MCF 10A (cell line): ENCODE results near the gene PADI1. TPM values are rescaled to one million over a fixed set of nuclear protein-coding genes. Genes with fewer than 3 reads are reported as not detected.

Experiments used
- BruUV-seq: library from RNA; stranded (reverse); fragments of 400-500 nt; replicated peaks from 2 replicates; lab custom pipeline; 2021; lab: Mats Ljungman, UMichigan
- CTCF ChIA-PET: fragments of 300-600 bp; sonication (Branson Sonifier 250); formaldehyde crosslinking; extraction: SDS; loops from one replicate; lab custom pipeline; 2021; ENCODE audit warnings: antibody characterized with exemption, inconsistent platforms; lab: Yijun Ruan, JAX
- POLR2A ChIA-PET: fragments of 300-600, 350-650 bp; sonication (Branson Sonifier 250); formaldehyde crosslinking; extraction: SDS; loops from one replicate; lab custom pipeline; 2020; ENCODE audit warnings: antibody characterized with exemption, inconsistent platforms; lab: Yijun Ruan, JAX
- DNase-seq: peaks from one replicate; pipeline ENCODE4 v3.0.0-alpha.2; 2018; ENCODE audit not compliant: unreplicated experiment
- H3K27ac Mint-ChIP-seq: one replicate; pipeline ENCODE4 v1.8.0; 2022; ENCODE audit warnings: mild to moderate bottlenecking, low read depth, mixed read lengths; ENCODE audit not compliant: unreplicated experiment
- H3K27me3 Mint-ChIP-seq: one replicate; pipeline ENCODE4 v1.8.0; 2022; ENCODE audit warnings: mixed read lengths; ENCODE audit not compliant: insufficient read depth, unreplicated experiment
- H3K36me3 Mint-ChIP-seq: one replicate; pipeline ENCODE4 v1.8.0; 2022; ENCODE audit warnings: mild to moderate bottlenecking, moderate library complexity, mixed read lengths; ENCODE audit not compliant: insufficient read depth, unreplicated experiment
- H3K4me1 Mint-ChIP-seq: one replicate; pipeline ENCODE4 v1.8.0; 2022; ENCODE audit warnings: mixed read lengths; ENCODE audit not compliant: insufficient read depth, unreplicated experiment
- H3K4me3 Mint-ChIP-seq: one replicate; pipeline ENCODE4 v1.8.0; 2022; ENCODE audit warnings: mild to moderate bottlenecking, moderate library complexity, mixed read lengths; ENCODE audit not compliant: unreplicated experiment
- H3K9me3 Mint-ChIP-seq: one replicate; pipeline ENCODE4 v1.8.0; 2022; ENCODE audit warnings: mixed read lengths; ENCODE audit not compliant: unreplicated experiment
- CTCF ChIP-seq: fragments of 200-600 bp; IDR thresholded peaks from one replicate; pipeline ENCODE4 v1.8.0; 2022; ENCODE audit warnings: antibody characterized with exemption, mild to moderate bottlenecking; ENCODE audit not compliant: unreplicated experiment
- intact Hi-C: fragments of 100-400 bp; cut with micrococcal nuclease; formaldehyde crosslinking; loops from 2 replicates; pipeline ENCODE4 v1.14.1; 2022
- total RNA-seq: library from RNA; stranded (reverse); gene quantifications from 2 replicates; pipeline ENCODE4 v1.2.3, GENCODE V29; 2022

The PADI1 gene
- total RNA-seq, 1 experiment from 2014 or later = 0.58 TPM

DNA sequence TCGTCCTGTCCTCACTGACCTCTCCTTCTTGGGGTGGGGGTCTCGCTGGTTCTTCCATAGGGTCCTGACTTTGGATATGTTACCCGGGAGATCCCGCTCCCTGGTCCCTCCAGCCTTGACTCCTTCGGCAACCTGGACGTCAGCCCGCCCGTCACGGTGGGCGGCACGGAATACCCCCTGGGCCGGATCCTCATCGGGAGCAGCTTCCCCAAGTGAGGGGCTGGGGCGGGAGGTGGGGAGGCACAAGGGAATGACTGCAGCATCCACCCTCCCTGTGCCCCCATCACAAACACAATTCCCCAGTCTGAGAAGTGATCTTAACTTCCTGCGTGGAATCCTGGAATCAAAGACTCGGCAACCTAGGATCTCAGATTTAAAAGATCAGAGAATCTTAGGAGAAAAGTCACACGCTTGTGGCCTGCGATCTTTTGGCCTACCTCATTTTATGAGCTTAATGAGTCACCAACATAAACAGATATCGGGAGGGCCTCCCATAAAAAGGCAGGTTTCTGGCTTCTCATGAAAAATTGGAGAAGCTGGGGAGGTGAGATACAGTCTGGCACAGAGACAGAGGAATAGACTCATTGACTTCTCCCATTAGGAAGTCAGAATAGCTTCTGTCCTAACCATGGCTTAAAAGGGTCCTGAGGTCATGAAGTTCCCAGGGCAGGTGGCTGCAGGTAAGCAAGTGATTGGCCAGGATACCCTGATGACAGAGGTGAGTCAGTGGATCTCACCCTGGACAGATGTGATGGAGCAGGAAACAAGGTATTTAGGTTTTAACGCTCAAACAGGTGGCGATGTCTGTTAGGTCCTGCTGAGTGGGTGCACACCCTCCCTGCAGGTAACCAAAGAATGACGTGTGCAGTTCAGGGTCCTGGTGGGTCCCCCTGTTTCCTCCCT, 28.1 kb downstream of the PADI1 start:
- POLR2A ChIA-PET = interaction anchor here (0.7 to 4.8 kb wide), 19 partner anchors 17 to 307 kb away, joined by 3 to 50 read pairs (median 4); no protein-coding TSS in a partner anchor
- intact Hi-C loops = loop anchor here (5.0 to 10.0 kb wide), 2 partner anchors 41 to 68 kb away; no protein-coding TSS in a partner anchor
- Mint-ChIP-seq H3K36me3 (peaks cover 11% of the 10 kb centered on the region), H3K27me3 (no peaks in the 10 kb centered on the region), H3K9me3 (no peaks in the 10 kb centered on the region), H3K27ac (peak overlapping the region; percentile 95), H3K4me1 (peaks cover 51% of the 10 kb centered on the region), H3K4me3 (peak overlapping the region; percentile 47)
- no peak for TF ChIP-seq CTCF
- CTCF ChIA-PET = interaction anchor here (1.0 to 10.5 kb wide), 5 partner anchors 53 to 115 kb away, joined by 3 to 168 read pairs (median 4); partner anchors contain the start of gene PADI2
- BruUV-seq = TSS peak; percentile 72
- peak; percentile 93 for DNase-seq

DNA sequence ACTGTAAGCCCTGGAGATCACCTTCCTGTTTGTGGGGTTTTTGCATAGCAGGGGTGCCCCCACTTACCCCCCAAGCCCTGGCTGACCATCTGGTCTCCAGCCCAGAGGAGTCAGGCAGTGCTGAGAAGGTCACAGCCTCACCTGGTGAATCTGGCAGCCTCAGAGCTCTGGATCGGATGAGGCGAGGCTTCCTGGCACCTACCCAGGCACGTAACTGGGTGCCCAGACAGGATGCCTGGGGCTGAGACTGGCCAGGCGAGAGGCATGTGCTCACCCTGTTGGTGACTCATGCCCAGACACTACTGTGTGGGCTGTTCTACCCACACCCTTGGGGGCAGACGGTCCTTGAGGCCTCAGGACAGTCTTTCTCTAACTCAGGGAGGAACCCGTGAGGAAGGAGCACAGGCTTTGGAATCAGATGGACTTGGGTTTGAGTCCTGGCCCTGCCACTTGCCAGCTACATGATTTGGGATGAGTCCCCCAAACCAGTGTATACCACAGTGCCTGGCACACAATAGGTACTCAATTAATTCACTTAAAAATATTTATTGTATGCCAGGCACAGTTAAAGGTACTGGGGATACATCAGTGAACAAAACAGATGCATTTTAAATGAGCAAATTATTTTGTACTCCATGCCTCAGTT, 28.9 kb downstream of the PADI1 start:
- H3K27me3 Mint-ChIP-seq = no peaks in the 10 kb centered on the region
- H3K4me3 Mint-ChIP-seq = peak overlapping the region; percentile 47
- peak overlapping the region; percentile 95 for H3K27ac Mint-ChIP-seq
- intact Hi-C loops = loop anchor here (5.0 to 10.0 kb wide), 2 partner anchors 41 to 69 kb away; no protein-coding TSS in a partner anchor
- DNase-seq = peak; percentile 99
- POLR2A ChIA-PET = interaction anchor here (0.7 to 4.8 kb wide), 18 partner anchors 16 to 308 kb away, joined by 3 to 50 read pairs (median 4); no protein-coding TSS in a partner anchor
- H3K36me3 Mint-ChIP-seq = peaks cover 11% of the 10 kb centered on the region
- peaks cover 51% of the 10 kb centered on the region for H3K4me1 Mint-ChIP-seq
- CTCF ChIA-PET = interaction anchor here (0.6 to 10.5 kb wide), 11 partner anchors 11 to 189 kb away, joined by 3 to 168 read pairs (median 3); partner anchors contain the start of gene PADI2
- H3K9me3 Mint-ChIP-seq = no peaks in the 10 kb centered on the region
- BruUV-seq = TSS peak; percentile 67
- no peak for TF ChIP-seq CTCF

GRCh38 chr1:17234405-17234804, 29.5 kb downstream of the PADI1 start:
- TF ChIP-seq CTCF = no peak
- no peak overlapping the region for H3K4me3 Mint-ChIP-seq
- no TSS peak for BruUV-seq
- peak overlapping the region; percentile 95 for H3K27ac Mint-ChIP-seq
- ChIA-PET POLR2A (interaction anchor here (0.7 to 4.8 kb wide), 7 partner anchors 16 to 169 kb away, joined by 3 to 50 read pairs (median 8); no protein-coding TSS in a partner anchor), CTCF (interaction anchor here (0.6 to 10.5 kb wide), 9 partner anchors 11 to 190 kb away, joined by 3 to 168 read pairs (median 3); partner anchors contain the start of gene PADI2)
- no peaks in the 10 kb centered on the region for H3K27me3 Mint-ChIP-seq
- intact Hi-C loops = loop anchor here (5.0 to 10.0 kb wide), 2 partner anchors 42 to 70 kb away; no protein-coding TSS in a partner anchor
- no peak for DNase-seq
- H3K9me3 Mint-ChIP-seq = no peaks in the 10 kb centered on the region
- H3K4me1 Mint-ChIP-seq = peaks cover 47% of the 10 kb centered on the region
- peaks cover 11% of the 10 kb centered on the region for H3K36me3 Mint-ChIP-seq
